ENCODE data around the gene EMP1.
"Not testable (repeated sequence)": the region's sequence is repeated elsewhere in the genome, so short reads cannot be mapped to it uniquely, and the experiment has no call there.

The EMP1 gene

GRCh38 chr12:13259625-13260024, 63.1 kb downstream of the EMP1 start:
- DNase-seq, result not testable (repeated sequence)

GRCh38 chr12:13267826-13268225, 71.3 kb downstream of the EMP1 start:
- not testable (repeated sequence) for DNase-seq

- no peak for DNase-seq
Measured at GRCh38 chr12:13268581-13268980, 72.1 kb downstream of the EMP1 start.
